ENCODE data around the gene EIF5B.
"Not testable (repeated sequence)": the region's sequence is repeated elsewhere in the genome, so short reads cannot be mapped to it uniquely, and the experiment has no call there.

The EIF5B gene

DNA sequence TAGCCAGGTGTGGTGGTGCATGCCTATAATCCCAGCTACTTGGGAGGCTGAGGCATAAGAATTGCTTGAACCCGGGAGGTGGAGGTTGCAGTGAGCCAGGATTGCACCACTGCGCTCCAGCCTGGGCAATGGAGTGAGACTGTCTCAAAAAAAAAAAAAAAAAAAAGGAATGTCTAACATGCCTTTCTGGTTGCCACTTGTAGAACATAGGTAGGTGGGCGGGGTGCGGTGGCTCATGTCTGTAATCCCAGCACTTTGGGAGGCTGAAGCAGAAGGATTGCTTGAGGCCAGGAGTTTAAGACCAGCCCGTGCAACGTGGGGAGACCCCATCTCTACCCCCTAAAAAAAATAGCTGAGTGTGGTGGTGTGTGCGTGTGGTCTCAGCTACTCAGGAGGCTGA is 8.3 kb downstream of the EIF5B start:
- H3K4me1 Mint-ChIP-seq (ENCODE audit: low read depth), result peaks cover 39% of the 10 kb centered on the region
- not testable (repeated sequence) for H3K36me3 Mint-ChIP-seq (ENCODE audit: low read depth); H3K9me3 Mint-ChIP-seq; H3K27me3 Mint-ChIP-seq (ENCODE audit: low read depth); H3K4me3 Mint-ChIP-seq; H3K27ac Mint-ChIP-seq

DNA sequence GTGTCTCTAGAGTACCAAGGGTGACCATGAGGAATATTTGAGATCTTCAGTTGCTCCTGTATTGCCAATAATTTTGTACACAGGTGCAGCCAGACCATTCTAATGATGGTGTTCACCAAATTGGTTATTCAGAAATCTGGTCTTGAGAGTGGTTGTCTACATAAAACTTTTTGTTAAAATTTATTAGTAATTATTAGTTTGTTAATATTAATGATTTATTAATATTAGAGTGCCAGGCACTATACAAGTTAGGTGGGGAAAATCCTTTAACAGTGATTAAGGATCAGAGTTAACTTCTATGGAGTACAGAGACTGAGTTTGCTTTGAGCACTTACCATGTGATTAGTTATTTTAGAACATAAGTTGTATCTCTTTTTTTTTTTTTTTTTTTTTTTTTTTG is 9.0 kb downstream of the EIF5B start:
- no peak overlapping the region for H3K4me3 Mint-ChIP-seq
- H3K36me3 Mint-ChIP-seq (ENCODE audit: low read depth), result peaks cover 5% of the 10 kb centered on the region
- no peaks in the 10 kb centered on the region for H3K27me3 Mint-ChIP-seq (ENCODE audit: low read depth)
- H3K9me3 Mint-ChIP-seq, result no peaks in the 10 kb centered on the region
- peaks cover 42% of the 10 kb centered on the region for H3K4me1 Mint-ChIP-seq (ENCODE audit: low read depth)
- H3K27ac Mint-ChIP-seq, result no peak overlapping the region

DNA sequence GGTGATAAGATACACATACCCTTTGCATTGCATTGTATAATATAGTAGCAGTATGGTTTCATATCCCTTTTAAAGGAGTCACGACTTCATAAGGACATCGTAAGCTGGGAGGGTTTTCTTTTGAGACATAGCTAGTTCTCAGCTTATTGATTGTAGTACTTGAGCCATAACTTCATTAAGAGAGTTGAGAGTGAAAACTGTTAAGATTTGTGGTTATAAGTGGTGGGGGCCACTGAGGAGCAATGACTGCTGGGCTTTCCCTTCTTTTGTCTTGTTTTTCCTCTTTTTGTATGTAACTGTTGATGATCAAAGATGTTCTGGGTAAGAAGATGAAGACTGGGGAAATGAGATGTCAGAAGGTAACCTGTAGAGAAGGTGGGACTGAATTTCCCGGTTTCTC is 11.0 kb downstream of the EIF5B start:
- no peaks in the 10 kb centered on the region for H3K9me3 Mint-ChIP-seq
- peaks cover 37% of the 10 kb centered on the region for H3K4me1 Mint-ChIP-seq (ENCODE audit: low read depth)
- peak overlapping the region; percentile 50 for H3K27ac Mint-ChIP-seq
- H3K27me3 Mint-ChIP-seq (ENCODE audit: low read depth), result no peaks in the 10 kb centered on the region
- H3K4me3 Mint-ChIP-seq, result no peak overlapping the region
- H3K36me3 Mint-ChIP-seq (ENCODE audit: low read depth), result peaks cover 3% of the 10 kb centered on the region

DNA sequence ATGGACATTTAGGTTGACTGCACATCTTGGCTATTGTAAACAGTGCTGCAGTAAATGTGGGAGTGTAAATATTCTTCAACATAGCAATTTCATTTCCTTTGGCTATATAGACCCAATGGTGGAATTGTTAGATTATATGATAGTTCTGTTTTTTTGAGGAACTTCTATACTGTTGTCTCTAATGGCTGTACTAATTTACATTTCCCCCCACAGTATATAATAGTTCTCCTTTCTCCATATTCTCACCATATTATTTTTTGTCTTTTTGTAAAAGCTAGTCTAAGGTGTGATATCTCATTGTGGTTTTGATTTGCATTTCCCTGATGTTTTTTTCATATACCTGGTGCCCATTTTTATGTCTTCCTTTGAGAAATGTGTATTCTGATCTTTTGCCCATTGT is 13.0 kb downstream of the EIF5B start:
- H3K4me1 Mint-ChIP-seq (ENCODE audit: low read depth), result peaks cover 40% of the 10 kb centered on the region
- H3K9me3 Mint-ChIP-seq, result no peaks in the 10 kb centered on the region
- H3K36me3 Mint-ChIP-seq (ENCODE audit: low read depth), result peaks cover 4% of the 10 kb centered on the region
- no peak overlapping the region for H3K27ac Mint-ChIP-seq
- no peak overlapping the region for H3K4me3 Mint-ChIP-seq
- H3K27me3 Mint-ChIP-seq (ENCODE audit: low read depth), result no peaks in the 10 kb centered on the region

- no peaks in the 10 kb centered on the region for H3K9me3 Mint-ChIP-seq
- peaks cover 29% of the 10 kb centered on the region for H3K4me1 Mint-ChIP-seq (ENCODE audit: low read depth)
- no peak overlapping the region for H3K4me3 Mint-ChIP-seq
- H3K36me3 Mint-ChIP-seq (ENCODE audit: low read depth), result peaks cover 4% of the 10 kb centered on the region
- H3K27ac Mint-ChIP-seq, result no peak overlapping the region
- H3K27me3 Mint-ChIP-seq (ENCODE audit: low read depth), result no peaks in the 10 kb centered on the region
These were observed 16.9 kb downstream of the EIF5B start for GRCh38 chr2:99354070-99354469.

- H3K9me3 Mint-ChIP-seq; H3K27ac Mint-ChIP-seq; H3K36me3 Mint-ChIP-seq (ENCODE audit: low read depth); H3K4me3 Mint-ChIP-seq; H3K27me3 Mint-ChIP-seq (ENCODE audit: low read depth): not testable (repeated sequence)
- peaks cover 25% of the 10 kb centered on the region for H3K4me1 Mint-ChIP-seq (ENCODE audit: low read depth)
These were observed 17.6 kb downstream of the EIF5B start for GRCh38 chr2:99354825-99355224.

DNA sequence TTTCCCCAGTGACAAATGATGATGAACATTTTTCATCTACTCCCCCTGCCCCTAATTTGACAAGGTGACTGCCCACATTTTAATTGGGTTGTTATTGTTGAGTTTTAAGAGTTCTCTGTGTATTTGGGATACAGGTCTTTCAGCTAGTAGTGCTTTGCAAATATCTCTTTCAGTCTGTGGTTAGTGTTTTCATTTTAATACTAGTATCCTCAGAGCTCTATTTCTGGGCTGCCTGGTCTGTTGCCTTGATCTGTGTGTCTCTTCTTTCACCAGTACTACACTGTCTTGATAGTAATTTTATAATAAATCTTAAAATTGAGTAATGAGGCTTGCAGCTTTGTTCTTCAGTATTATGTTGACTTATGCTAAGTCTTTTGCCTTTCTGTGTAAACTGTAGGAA is 19.7 kb downstream of the EIF5B start:
- Mint-ChIP-seq H3K4me3 (no peak overlapping the region), H3K36me3 (ENCODE audit: low read depth) (peaks cover 12% of the 10 kb centered on the region), H3K4me1 (ENCODE audit: low read depth) (peaks cover 18% of the 10 kb centered on the region), H3K27ac (no peak overlapping the region), H3K27me3 (ENCODE audit: low read depth) (no peaks in the 10 kb centered on the region), H3K9me3 (no peaks in the 10 kb centered on the region)

DNA sequence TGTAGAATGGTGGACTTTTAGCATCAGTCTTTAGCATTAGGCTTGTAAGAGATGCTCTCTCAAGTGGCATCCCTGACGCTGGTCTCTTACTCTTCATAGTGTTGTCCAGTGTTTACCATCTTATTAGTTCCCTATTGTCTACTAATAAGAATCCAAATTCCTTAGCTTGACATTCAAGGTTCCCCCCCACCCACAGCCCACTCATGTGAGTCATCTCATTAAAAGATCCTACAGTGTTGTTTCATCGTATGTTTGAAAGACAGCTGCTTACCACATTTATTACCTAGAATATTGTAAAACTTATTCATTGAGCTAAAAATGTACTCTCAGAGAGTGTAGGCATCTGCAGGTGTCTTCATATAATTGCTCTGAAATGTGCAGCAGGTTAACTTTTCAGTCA is 28.5 kb downstream of the EIF5B start:
- Mint-ChIP-seq H3K36me3 (ENCODE audit: low read depth) (peaks cover 45% of the 10 kb centered on the region), H3K4me3 (no peak overlapping the region), H3K27ac (no peak overlapping the region), H3K9me3 (no peaks in the 10 kb centered on the region), H3K27me3 (ENCODE audit: low read depth) (no peaks in the 10 kb centered on the region), H3K4me1 (ENCODE audit: low read depth) (no peaks in the 10 kb centered on the region)

DNA sequence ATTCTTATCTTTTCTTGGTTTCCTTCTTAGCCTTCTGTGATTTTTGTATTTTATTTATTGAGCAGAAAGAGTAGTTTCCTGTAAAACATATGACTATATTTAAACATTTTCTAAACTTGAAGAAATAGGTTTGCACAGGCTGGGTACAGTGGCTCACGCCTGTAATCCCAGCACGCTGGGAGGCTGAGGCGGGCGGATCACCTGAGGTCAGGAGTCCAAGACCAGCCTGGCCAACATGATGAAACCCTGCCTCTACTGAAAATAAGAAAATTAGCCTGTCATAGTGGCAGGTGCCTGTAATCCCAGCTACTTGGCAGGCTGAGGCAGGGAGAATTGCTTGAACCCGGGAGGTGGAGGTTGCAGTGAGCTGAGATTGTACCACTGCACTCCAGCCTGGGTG is 31.7 kb downstream of the EIF5B start:
- not testable (repeated sequence) for H3K9me3 Mint-ChIP-seq; H3K27me3 Mint-ChIP-seq (ENCODE audit: low read depth); H3K4me1 Mint-ChIP-seq (ENCODE audit: low read depth); H3K4me3 Mint-ChIP-seq; H3K27ac Mint-ChIP-seq
- peaks cover 52% of the 10 kb centered on the region for H3K36me3 Mint-ChIP-seq (ENCODE audit: low read depth)

DNA sequence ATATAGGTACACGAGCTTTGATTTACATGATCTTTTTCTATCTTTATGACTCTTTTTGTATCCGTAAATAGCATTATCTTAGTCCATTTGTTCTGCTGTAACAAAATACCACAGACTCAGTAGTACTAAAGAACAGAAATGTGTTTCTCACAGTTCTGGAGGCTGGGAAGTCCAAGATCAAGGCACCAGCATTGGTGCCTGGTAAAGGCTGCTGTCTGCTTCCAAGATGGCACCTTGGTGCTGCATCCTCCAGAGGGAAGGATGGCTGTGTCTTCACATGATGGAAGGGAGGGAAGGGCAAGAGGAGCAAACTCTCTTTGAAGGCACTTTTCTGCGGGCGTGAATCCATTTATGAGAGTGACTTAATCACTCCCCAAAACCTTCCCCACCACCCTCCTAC is 36.0 kb downstream of the EIF5B start:
- no peak overlapping the region for H3K27ac Mint-ChIP-seq
- H3K36me3 Mint-ChIP-seq (ENCODE audit: low read depth), result peaks cover 57% of the 10 kb centered on the region
- no peak overlapping the region for H3K4me3 Mint-ChIP-seq
- H3K9me3 Mint-ChIP-seq, result peaks cover 6% of the 10 kb centered on the region
- H3K4me1 Mint-ChIP-seq (ENCODE audit: low read depth), result peaks cover 13% of the 10 kb centered on the region
- H3K27me3 Mint-ChIP-seq (ENCODE audit: low read depth), result no peaks in the 10 kb centered on the region

DNA sequence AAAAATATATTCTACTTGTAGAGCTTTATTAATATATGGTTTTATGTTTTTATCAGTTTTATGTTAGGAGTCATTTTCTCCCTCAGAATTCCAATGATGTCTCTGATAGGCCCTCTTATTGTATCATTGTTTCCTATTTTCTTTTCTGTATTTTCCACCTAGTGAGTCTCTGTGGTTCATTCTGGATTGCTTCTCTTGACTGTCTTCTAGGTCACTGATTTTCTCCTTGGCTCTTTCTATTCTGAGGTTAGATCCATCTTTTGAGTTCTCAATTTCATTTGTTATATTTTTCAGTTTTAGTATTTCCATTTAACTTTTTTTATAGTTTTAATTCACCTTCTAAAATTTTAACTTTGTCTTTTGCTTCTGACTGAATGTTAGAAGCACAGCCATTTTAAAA is 37.6 kb downstream of the EIF5B start:
- H3K27ac Mint-ChIP-seq, result no peak overlapping the region
- peaks cover 6% of the 10 kb centered on the region for H3K9me3 Mint-ChIP-seq
- no peak overlapping the region for H3K4me3 Mint-ChIP-seq
- H3K27me3 Mint-ChIP-seq (ENCODE audit: low read depth), result no peaks in the 10 kb centered on the region
- peaks cover 13% of the 10 kb centered on the region for H3K4me1 Mint-ChIP-seq (ENCODE audit: low read depth)
- peaks cover 66% of the 10 kb centered on the region for H3K36me3 Mint-ChIP-seq (ENCODE audit: low read depth)

- Mint-ChIP-seq H3K4me3 (no peak overlapping the region), H3K4me1 (ENCODE audit: low read depth) (peaks cover 18% of the 10 kb centered on the region), H3K27me3 (ENCODE audit: low read depth) (no peaks in the 10 kb centered on the region), H3K27ac (no peak overlapping the region), H3K36me3 (ENCODE audit: low read depth) (peaks cover 71% of the 10 kb centered on the region), H3K9me3 (peaks cover 6% of the 10 kb centered on the region)
These were observed 39.2 kb downstream of the EIF5B start for GRCh38 chr2:99376254-99376864.

DNA sequence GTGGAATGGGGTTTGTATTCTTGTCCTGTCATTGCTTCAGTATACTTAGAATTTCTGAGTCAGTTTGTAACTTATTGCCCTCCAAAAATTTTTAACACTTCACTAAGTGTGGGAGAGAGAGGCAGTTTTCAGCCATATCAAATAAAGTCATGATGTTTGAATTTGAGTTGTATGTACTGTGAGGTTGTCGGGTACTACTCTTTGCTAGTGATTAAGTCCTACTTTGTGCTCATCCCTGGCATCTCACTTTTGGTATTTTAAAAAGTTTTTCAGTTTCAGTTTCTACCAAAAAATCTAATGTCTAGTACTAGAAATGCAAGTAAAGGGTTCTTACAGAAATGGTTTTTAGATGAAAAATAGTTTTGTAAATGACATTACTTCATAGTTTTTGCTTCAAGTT is 40.7 kb downstream of the EIF5B start:
- Mint-ChIP-seq H3K9me3 (peaks cover 6% of the 10 kb centered on the region), H3K4me1 (ENCODE audit: low read depth) (peaks cover 18% of the 10 kb centered on the region), H3K27ac (no peak overlapping the region), H3K36me3 (ENCODE audit: low read depth) (peaks cover 67% of the 10 kb centered on the region), H3K4me3 (no peak overlapping the region), H3K27me3 (ENCODE audit: low read depth) (no peaks in the 10 kb centered on the region)

- Mint-ChIP-seq H3K4me1 (ENCODE audit: low read depth) (peaks cover 18% of the 10 kb centered on the region), H3K9me3 (no peaks in the 10 kb centered on the region), H3K27ac (no peak overlapping the region), H3K36me3 (ENCODE audit: low read depth) (peaks cover 57% of the 10 kb centered on the region), H3K4me3 (no peak overlapping the region), H3K27me3 (ENCODE audit: low read depth) (no peaks in the 10 kb centered on the region)
These were observed 43.3 kb downstream of the EIF5B start for GRCh38 chr2:99380376-99381010.

GRCh38 chr2:99382143-99382542 is 45.0 kb downstream of the EIF5B start:
- Mint-ChIP-seq H3K4me1 (ENCODE audit: low read depth) (peaks cover 12% of the 10 kb centered on the region), H3K9me3 (no peaks in the 10 kb centered on the region), H3K27ac (no peak overlapping the region), H3K27me3 (ENCODE audit: low read depth) (no peaks in the 10 kb centered on the region), H3K4me3 (no peak overlapping the region), H3K36me3 (ENCODE audit: low read depth) (peaks cover 52% of the 10 kb centered on the region)

GRCh38 chr2:99386011-99386410 is 48.8 kb downstream of the EIF5B start:
- Mint-ChIP-seq H3K27ac (no peak overlapping the region), H3K4me1 (ENCODE audit: low read depth) (peaks cover 2% of the 10 kb centered on the region), H3K36me3 (ENCODE audit: low read depth) (peaks cover 39% of the 10 kb centered on the region)

More at GRCh38 chr2:99386011-99386410, 48.8 kb downstream of the EIF5B start:
- H3K9me3 Mint-ChIP-seq, result no peaks in the 10 kb centered on the region
- no peak overlapping the region for H3K4me3 Mint-ChIP-seq
- H3K27me3 Mint-ChIP-seq (ENCODE audit: low read depth), result no peaks in the 10 kb centered on the region

Data from T-helper 1 cell treated with Interleukin-12 subunit alpha and Interleukin-12 subunit beta and Interleukin-4 antibody, amounts not matched to agents 30 μg/mL and 1 μg/mL, for 36 hours (primary cell).